H1 (cell line): ENCODE results near the gene MAPKAP1. TPM values are rescaled to one million over a fixed set of nuclear protein-coding genes. Genes with fewer than 3 reads are reported as not detected.

Source experiments
- CTCF ChIA-PET: fragments of 300-600 bp; sonication (Branson Sonifier 250); formaldehyde crosslinking; loops from one replicate; lab custom pipeline; 2021; ENCODE audit not compliant: partially characterized antibody; lab: Charles Lee
- POLR2A ChIA-PET: fragments of 300-600 bp; sonication (Branson Sonifier 250); formaldehyde crosslinking; loops from one replicate; lab custom pipeline; 2021; ENCODE audit warnings: inconsistent platforms; ENCODE audit not compliant: partially characterized antibody; lab: Charles Lee
- DNase-seq, 2 experiments: peaks; one replicate each; pipeline versions ENCODE4 v3.0.0 to v3.0.0-alpha.2; 2010 to 2022; ENCODE audit warnings: low spot score in 2 of 2, low read depth in 1 of 2, mixed read lengths in 1 of 2
- FAIRE-seq: peaks from 2 replicates; lab custom pipeline; 2011; peaks lifted over from hg19 to GRCh38; lab: Jason Lieb, UNC
- H2AFZ ChIP-seq: 2 replicates; pipeline ENCODE4 v1.8.1; 2012; ENCODE audit warnings: low read length, inconsistent platforms
- H2AK5ac ChIP-seq: 2 replicates; pipeline ENCODE4 v1.6.1; 2013; ENCODE audit warnings: low read depth, low read length
- H2BK120ac ChIP-seq: replicated peaks from 2 replicates; pipeline ENCODE3; 2013; ENCODE audit warnings: low read depth, low read length, inconsistent platforms
- H2BK12ac ChIP-seq: 2 replicates; pipeline ENCODE4 v1.6.1; 2013; ENCODE audit warnings: low read depth, low read length
- H2BK15ac ChIP-seq: 2 replicates; pipeline ENCODE4 v1.6.1; 2013; ENCODE audit warnings: low read length
- H2BK20ac ChIP-seq: 2 replicates; pipeline ENCODE4 v1.6.1; 2013; ENCODE audit warnings: low read length
- H2BK5ac ChIP-seq: 2 replicates; pipeline ENCODE4 v1.6.1; 2013; ENCODE audit warnings: low read depth, low read length
- H3K14ac ChIP-seq: 2 replicates; pipeline ENCODE4 v1.6.1; 2013; ENCODE audit warnings: inconsistent platforms; ENCODE audit not compliant: insufficient read length
- H3K18ac ChIP-seq: 2 replicates; pipeline ENCODE4 v1.6.1; 2013; ENCODE audit warnings: low read length; ENCODE audit errors: extremely low read depth
- H3K23ac ChIP-seq: 2 replicates; pipeline ENCODE4 v1.6.1; 2013; ENCODE audit warnings: inconsistent platforms; ENCODE audit not compliant: insufficient read length
- H3K23me2 ChIP-seq: 2 replicates; pipeline ENCODE4 v1.6.1; 2013; ENCODE audit warnings: low read depth, low read length
- H3K27ac ChIP-seq: 2 replicates; pipeline ENCODE4 v1.6.1; 2011; ENCODE audit warnings: low read depth, low read length, inconsistent platforms
- H3K27me3 ChIP-seq, 4 experiments: replicated peaks in 1 of 4; 1 replicate in 1 of 4; 2 replicates in 3 of 4; pipeline versions ENCODE4 v1.6.1 to v1.8.1; 2011 to 2013; ENCODE audit warnings: low read length in 3 of 4, mild to moderate bottlenecking in 3 of 4, inconsistent platforms in 2 of 4, mixed read lengths in 2 of 4, moderate library complexity in 1 of 4; ENCODE audit not compliant: control insufficient read depth in 3 of 4, insufficient read depth in 3 of 4; ENCODE audit errors: extremely low read depth in 1 of 4
- H3K36me3 ChIP-seq, 4 experiments: 2 replicates each; pipeline versions ENCODE4 v1.6.1 to v1.8.1; 2011 to 2013; ENCODE audit warnings: mild to moderate bottlenecking in 4 of 4, low read length in 3 of 4, moderate library complexity in 2 of 4, control low read depth in 1 of 4, inconsistent platforms in 1 of 4; ENCODE audit not compliant: insufficient read depth in 4 of 4, control insufficient read depth in 2 of 4
- H3K4ac ChIP-seq: replicated peaks from 2 replicates; pipeline ENCODE3; 2013; ENCODE audit warnings: low read length, low read depth, mixed read lengths, inconsistent platforms; ENCODE audit not compliant: insufficient read length
- H3K4me1 ChIP-seq, 4 experiments: replicated peaks in 1 of 4; 1 replicate in 1 of 4; 2 replicates in 3 of 4; pipeline versions ENCODE4 v1.6.1 to v1.8.1; 2011 to 2013; ENCODE audit warnings: low read length in 3 of 4, inconsistent platforms in 2 of 4, mixed read lengths in 1 of 4; ENCODE audit not compliant: insufficient read depth in 4 of 4, control insufficient read depth in 3 of 4
- H3K4me2 ChIP-seq, 2 experiments: 2 replicates each; pipeline versions ENCODE4 v1.6.1 to v1.8.1; 2011 to 2013; ENCODE audit warnings: low read depth in 2 of 2, low read length in 2 of 2, control low read depth in 1 of 2, inconsistent platforms in 1 of 2, mild to moderate bottlenecking in 1 of 2; ENCODE audit not compliant: insufficient read depth in 1 of 2
- H3K4me3 ChIP-seq, 4 experiments: fragments of 200-600, 300-600 bp in 1 of 4; sonication (generic), shearing (Covaris generic), sonication (Bioruptor Twin) in 1 of 4; 2 replicates each; pipeline versions ENCODE4 v1.5.1 to v1.8.1; 2011 to 2016; ENCODE audit warnings: low read length in 4 of 4, low read depth in 3 of 4, control low read depth in 2 of 4, inconsistent platforms in 2 of 4, mild to moderate bottlenecking in 2 of 4, mixed read lengths in 1 of 4, moderate library complexity in 1 of 4; ENCODE audit not compliant: insufficient read depth in 2 of 4; ENCODE audit errors: extremely low read depth in 1 of 4
- H3K56ac ChIP-seq: replicated peaks from 2 replicates; pipeline ENCODE3; 2013; ENCODE audit warnings: low read depth, mild to moderate bottlenecking, mixed read lengths, low read length, inconsistent platforms; ENCODE audit not compliant: insufficient read length
- H3K79me1 ChIP-seq: 2 replicates; pipeline ENCODE4 v1.6.1; 2013; ENCODE audit warnings: low read depth, low read length, control low read depth
- H3K79me2 ChIP-seq, 2 experiments: 2 replicates each; pipeline versions ENCODE4 v1.6.1 to v1.8.1; 2012 to 2013; ENCODE audit warnings: low read length in 2 of 2, mild to moderate bottlenecking in 2 of 2, inconsistent platforms in 1 of 2; ENCODE audit not compliant: insufficient read depth in 2 of 2, control insufficient read depth in 1 of 2
- H3K9ac ChIP-seq, 4 experiments: replicated peaks in 1 of 4; 1 replicate in 1 of 4; 2 replicates in 3 of 4; pipeline versions ENCODE4 v1.6.1 to v1.8.1; 2011 to 2013; ENCODE audit warnings: low read depth in 3 of 4, low read length in 3 of 4, control low read depth in 2 of 4, mild to moderate bottlenecking in 2 of 4, moderate library complexity in 2 of 4, inconsistent platforms in 1 of 4; ENCODE audit errors: extremely low read depth in 1 of 4
- H3K9me3 ChIP-seq, 2 experiments: 2 replicates each; pipeline versions ENCODE4 v1.6.1 to v1.8.1; 2012 to 2013; ENCODE audit warnings: mild to moderate bottlenecking in 2 of 2, moderate library complexity in 2 of 2, control low read depth in 1 of 2, inconsistent platforms in 1 of 2, low read depth in 1 of 2, low read length in 1 of 2, mixed read lengths in 1 of 2; ENCODE audit not compliant: insufficient read depth in 2 of 2
- H4K20me1 ChIP-seq, 2 experiments: replicated peaks in 1 of 2; 2 replicates each; pipeline versions ENCODE3 to v1.8.1; 2011 to 2013; ENCODE audit warnings: inconsistent platforms in 2 of 2, low read length in 2 of 2, mild to moderate bottlenecking in 1 of 2; ENCODE audit not compliant: insufficient read depth in 2 of 2, control insufficient read depth in 1 of 2
- H4K5ac ChIP-seq: 2 replicates; pipeline ENCODE4 v1.6.1; 2013; ENCODE audit warnings: low read length, low read depth, mixed read lengths, inconsistent platforms; ENCODE audit not compliant: insufficient read length
- H4K8ac ChIP-seq: 2 replicates; pipeline ENCODE4 v1.8.0; 2013; ENCODE audit warnings: mild to moderate bottlenecking, moderate library complexity, low read length, inconsistent platforms; ENCODE audit not compliant: insufficient read depth; ENCODE audit errors: extremely low read depth
- H4K91ac ChIP-seq: replicated peaks from 2 replicates; pipeline ENCODE3; 2013; ENCODE audit warnings: low read length, mixed read lengths, inconsistent platforms; ENCODE audit not compliant: insufficient read length
- SAP30 ChIP-seq: fragments of 300-600 bp; sonication (generic); IDR thresholded peaks from 2 replicates; pipeline ENCODE4 v1.7.1; 2012; ENCODE audit warnings: low read length, moderate library complexity, mild to moderate bottlenecking, inconsistent platforms; ENCODE audit not compliant: insufficient read depth, insufficient replicate concordance
- SIN3A ChIP-seq, 2 experiments: IDR thresholded peaks in 1 of 2; conservative IDR thresholded peaks in 1 of 2; 2 replicates each; pipeline ENCODE4 v1.6.1; 2011 to 2012; ENCODE audit warnings: low read length in 2 of 2, improper control_type of control experiment in 1 of 2, low read depth in 1 of 2, mild to moderate bottlenecking in 1 of 2
- TAF7 ChIP-seq: optimal IDR thresholded peaks from 2 replicates; pipeline ENCODE3; 2011; ENCODE audit warnings: low read depth, mild to moderate bottlenecking, inconsistent platforms, low read length, moderate library complexity, borderline replicate concordance
- WGBS, 2 experiments: shearing (Covaris generic) in 1 of 2; methylation state at CpG; one replicate each; pipeline versions ENCODE4 v1.1.6 to v1.1.7; 2013 to 2015; ENCODE audit warnings: low lambda C conversion rate in 2 of 2, mixed read lengths in 2 of 2, inconsistent platforms in 1 of 2, low coverage in 1 of 2, missing lambda C conversion rate in 1 of 2; ENCODE audit not compliant: insufficient replicate concordance in 2 of 2, insufficient coverage in 1 of 2, insufficient read length in 1 of 2; ENCODE audit errors: extremely low coverage in 1 of 2, missing lambda C conversion rate in 1 of 2; 5-methylcytosine and 5-hydroxymethylcytosine counted together
- polyA plus RNA-seq, 7 experiments: library from polyadenylated mRNA; depleted of rRNA in 3 of 7; stranded (reverse) in 5 of 7; unstranded in 2 of 7; fragments of >200 nt in 5 of 7; fragments of 200-250 nt in 2 of 7; gene quantifications; 1 replicate in 5 of 7; 2 replicates in 1 of 7; 4 replicates in 1 of 7; pipeline versions ENCODE4 v1.2.1 to v1.2.3, GENCODE V29; 2011 to 2013; ENCODE audit warnings: missing spikeins in 2 of 7, mixed read lengths in 2 of 7
- total RNA-seq: library from RNA; stranded (reverse); fragmentation: NEBNext Ultra II Directional; extraction: Animal tissue kit (Norgen Biotek cat#: 25700); gene quantifications from 2 replicates; pipeline ENCODE4 v1.2.1, GENCODE V29; 2021

MAPKAP1 gene
- total and polyA plus RNA-seq, 2 of the 8 experiments (the other 6 are each of a cell fraction or from before 2014, with no cell fraction given): 79.2 to 140 TPM

GRCh38 chr9:125391704-125392103, 315.3 kb downstream of the MAPKAP1 start:
- Histone ChIP-seq H3K9ac (no peak overlapping the region), H2BK15ac (no peak overlapping the region), H2BK5ac (no peak overlapping the region), H3K36me3 (no peaks in the 10 kb centered on the region), H3K9me3 (no peaks in the 10 kb centered on the region), H2BK20ac (no peak overlapping the region), H4K20me1 (no peaks in the 10 kb centered on the region), H4K91ac (no peak overlapping the region), H2AK5ac (no peak overlapping the region), H3K27ac (no peak overlapping the region), H3K79me2 (no peaks in the 10 kb centered on the region), H3K4ac (no peak overlapping the region), H3K23me2 (no peaks in the 10 kb centered on the region), H3K4me2 (no peak overlapping the region), H3K27me3 (no peaks in the 10 kb centered on the region; a peak in 1 of 7 replicates), H3K14ac (no peak overlapping the region), H2AFZ (no peak overlapping the region), H4K5ac (no peak overlapping the region), H3K4me1 (peaks cover 0 to 3% (median 0%) of the 10 kb centered on the region in 4 experiments; a peak in 1 of 7 replicates), H2BK120ac (no peak overlapping the region), H3K23ac (no peak overlapping the region), H3K56ac (no peak overlapping the region), H3K4me3 (no peak overlapping the region), H2BK12ac (no peak overlapping the region), H3K79me1 (no peaks in the 10 kb centered on the region), H4K8ac (no peak overlapping the region), H3K18ac (no peak overlapping the region)
- ChIA-PET CTCF (no interaction called here), POLR2A (no interaction called here)
- DNase-seq: no peak
- FAIRE-seq: no peak
- TF ChIP-seq SIN3A (conservative IDR thresholded peaks at IDR 0.05 in 1 of 2, IDR thresholded peaks at IDR 0.05 in 1 of 2; ENCODE audit: low read depth in 1 of 2, low read length in 2 of 2) (no peak), TAF7 (no peak), SAP30 (no peak)
- WGBS, 2 experiments: 77% methylated on average over 3 of the region's 6 CpGs; no CpG with 5 or more reads in 1 of the 2 experiments
